ENCODE results near the gene ALDH1B1.

Gene ALDH1B1

GRCh38 chr9:38392235-38393127 lies at the start of gene ALDH1B1:
TSS of gene ALDH1B1 (plus strand) at chr9:38392702. CDS start at chr9:38395749, 3,047 bp downstream.
- TF ChIP-seq CTCF (IDR thresholded peaks at IDR 0.05; ENCODE audit: control insufficient read depth, insufficient read depth, low read depth, low read length, missing control alignments): peak; percentile 17
- peak; percentile 21 for DNase-seq (ENCODE audit: low read depth)

GRCh38 chr9:38343037-38343436 lies 49.5 kb upstream of the ALDH1B1 start:
- TF ChIP-seq CTCF (IDR thresholded peaks at IDR 0.05; ENCODE audit: control insufficient read depth, insufficient read depth, low read depth, low read length, missing control alignments): no peak
- DNase-seq (ENCODE audit: low read depth): no peak
- no peak overlapping the region for H3K4me3 ChIP-seq (ENCODE audit: control insufficient read depth, low read depth, low read length)

More at GRCh38 chr9:38392235-38393127, at the start of gene ALDH1B1:
- peak within 1 kb of the TSS; percentile 89 for H3K4me3 ChIP-seq (ENCODE audit: control insufficient read depth, low read depth, low read length)

GRCh38 chr9:38343552-38343951 lies 49.0 kb upstream of the ALDH1B1 start:
- no peak overlapping the region for H3K4me3 ChIP-seq (ENCODE audit: control insufficient read depth, low read depth, low read length)
- TF ChIP-seq CTCF (IDR thresholded peaks at IDR 0.05; ENCODE audit: control insufficient read depth, insufficient read depth, low read depth, low read length, missing control alignments): no peak
- no peak for DNase-seq (ENCODE audit: low read depth)

- no peak for TF ChIP-seq CTCF (IDR thresholded peaks at IDR 0.05; ENCODE audit: control insufficient read depth, insufficient read depth, low read depth, low read length, missing control alignments)
- H3K4me3 ChIP-seq (ENCODE audit: control insufficient read depth, low read depth, low read length): no peak overlapping the region
- DNase-seq (ENCODE audit: low read depth): no peak
Observed at GRCh38 chr9:38344566-38345324, 47.8 kb upstream of the ALDH1B1 start.

- no peak for DNase-seq (ENCODE audit: low read depth)
- H3K4me3 ChIP-seq (ENCODE audit: control insufficient read depth, low read depth, low read length): no peak overlapping the region
Observed at GRCh38 chr9:38345851-38346755, 46.4 kb upstream of the ALDH1B1 start.

More at GRCh38 chr9:38345851-38346755, 46.4 kb upstream of the ALDH1B1 start:
- TF ChIP-seq CTCF (IDR thresholded peaks at IDR 0.05; ENCODE audit: control insufficient read depth, insufficient read depth, low read depth, low read length, missing control alignments): no peak

Measured in AG09309 (cell line).